HepG2 (cell line): Measurements from ENCODE around the gene SLC16A5. TPM values are rescaled to one million over a fixed set of nuclear protein-coding genes. Genes with fewer than 3 reads are reported as not detected.
"Not testable (repeated sequence)": the region's sequence is repeated elsewhere in the genome, so short reads cannot be mapped to it uniquely, and the experiment has no call there.

Source experiments
- ATAC-seq: fragments of 200-7000 bp; cut with Tn5 transposase; 3 replicates; pipeline ENCODE4 v1.9.1; 2020; ENCODE audit warnings: mild to moderate bottlenecking, moderate library complexity
- BruUV-seq: library from RNA; stranded (reverse); fragments of 400-500 nt; replicated peaks from 2 replicates; lab custom pipeline; 2021; lab: Mats Ljungman, UMichigan
- CTCF ChIA-PET: fragments of 300-600 bp; formaldehyde crosslinking; extraction: SDS; loops from one replicate; lab custom pipeline; 2021; ENCODE audit warnings: low total read pairs, inconsistent platforms, low intra/inter-chr PET ratio; lab: Yijun Ruan, JAX
- POLR2A ChIA-PET: fragments of 350-600 bp; sonication (Branson Sonifier 250); formaldehyde crosslinking; loops from one replicate; lab custom pipeline; 2020; ENCODE audit warnings: antibody characterized with exemption, inconsistent platforms; lab: Yijun Ruan, JAX
- DNase-seq: peaks from one replicate; pipeline ENCODE4 v3.0.0-alpha.2; 2015; ENCODE audit warnings: low spot score
- FAIRE-seq: peaks from 3 replicates; lab custom pipeline; 2011; peaks lifted over from hg19 to GRCh38; lab: Jason Lieb, UNC
- H2AFZ ChIP-seq: one replicate; pipeline ENCODE4 v1.6.1; 2011; ENCODE audit warnings: low read length, inconsistent platforms
- H3K27ac ChIP-seq: fragments of 300-600 bp; 3 replicates; pipeline ENCODE4 v1.8.0; 2011; ENCODE audit warnings: mixed run types, mild to moderate bottlenecking, mixed read lengths, low read length, inconsistent platforms; ENCODE audit not compliant: insufficient read depth; ENCODE audit errors: extremely low read length
- H3K27me3 ChIP-seq, 2 experiments: fragments of 200-600 bp in 1 of 2; 2 replicates in 1 of 2; 3 replicates in 1 of 2; pipeline versions ENCODE4 v1.6.0 to v1.8.0; 2011; ENCODE audit warnings: low read length in 2 of 2, mild to moderate bottlenecking in 2 of 2, moderate library complexity in 2 of 2, inconsistent platforms in 1 of 2; ENCODE audit not compliant: insufficient read depth in 2 of 2, control insufficient read depth in 1 of 2
- H3K36me3 ChIP-seq, 2 experiments: fragments of 200-600 bp in 1 of 2; replicated peaks in 1 of 2; 2 replicates in 1 of 2; 3 replicates in 1 of 2; pipeline versions ENCODE4 v1.5.1 to v1.8.0; 2011; ENCODE audit warnings: low read length in 2 of 2, inconsistent platforms in 1 of 2; ENCODE audit not compliant: insufficient read depth in 2 of 2, control insufficient read depth in 1 of 2
- H3K4me1 ChIP-seq: 2 replicates; pipeline ENCODE4 v1.5.1; 2012; ENCODE audit warnings: low read length, inconsistent platforms; ENCODE audit not compliant: insufficient read depth
- H3K4me2 ChIP-seq: 2 replicates; pipeline ENCODE4 v1.6.0; 2011; ENCODE audit warnings: low read depth, low read length, inconsistent platforms
- H3K4me3 ChIP-seq, 3 experiments: fragments of 200-600 bp in 1 of 3; sonication (generic), shearing (Covaris generic) in 1 of 3; replicated peaks in 1 of 3; 2 replicates each; pipeline ENCODE4 v1.5.1; 2011 to 2016; ENCODE audit warnings: low read length in 3 of 3, inconsistent platforms in 2 of 3, low read depth in 2 of 3, mild to moderate bottlenecking in 2 of 3, control low read depth in 1 of 3, mixed read lengths in 1 of 3; ENCODE audit not compliant: insufficient read depth in 1 of 3
- H3K79me2 ChIP-seq: one replicate; pipeline ENCODE4 v1.6.1; 2011; ENCODE audit warnings: low read length, inconsistent platforms; ENCODE audit not compliant: insufficient read depth
- H3K9ac ChIP-seq: 2 replicates; pipeline ENCODE4 v1.6.0; 2011; ENCODE audit warnings: mild to moderate bottlenecking, low read depth, low read length, inconsistent platforms; ENCODE audit not compliant: insufficient read depth
- H3K9me3 ChIP-seq: 2 replicates; pipeline ENCODE4 v1.5.1; 2012; ENCODE audit warnings: mild to moderate bottlenecking, low read length
- H4K20me1 ChIP-seq: 2 replicates; pipeline ENCODE4 v1.6.0; 2011; ENCODE audit warnings: inconsistent platforms, mild to moderate bottlenecking, low read length, moderate library complexity; ENCODE audit not compliant: insufficient read depth
- ZNF609 ChIP-seq: sonication (generic); formaldehyde crosslinking; IDR thresholded peaks from 2 replicates; pipeline ENCODE4 v1.4.0; 2020; ENCODE audit warnings: mild to moderate bottlenecking, missing genetic modification reagents, borderline replicate concordance
- WGBS: methylation state at CpG from one replicate; pipeline ENCODE4 v1.1.6; 2017; ENCODE audit warnings: low lambda C conversion rate; 5-methylcytosine and 5-hydroxymethylcytosine counted together
- in situ Hi-C: cut with HindIII; loops from 2 replicates; pipeline ENCODE4 v1.10.0; 2017; ENCODE audit warnings: low pct_unique_long_range_greater_than_20kb; ENCODE audit not compliant: extremely low pct_ligation_motif_present
- intact Hi-C: fragments of 100-400 bp; cut with micrococcal nuclease; formaldehyde crosslinking; loops from one replicate; pipeline ENCODE4 v1.10.0; 2022; ENCODE audit not compliant: unreplicated experiment
- polyA plus RNA-seq, 8 experiments: library from polyadenylated mRNA; depleted of rRNA in 3 of 8; stranded (reverse) in 7 of 8; unstranded in 1 of 8; fragments of >200 nt; fragmentation: Illumina TruSeq in 4 of 8; extraction: Trizol in 4 of 8; gene quantifications; 2 replicates each; pipeline versions ENCODE4 v1.2.1 to v1.2.3, GENCODE V29; 2011 to 2016; ENCODE audit warnings: low read depth in 4 of 8, missing spikeins in 1 of 8, mixed read lengths in 1 of 8; ENCODE audit not compliant: insufficient read depth in 1 of 8
- total RNA-seq, 5 experiments: library from RNA; depleted of rRNA; stranded (reverse); fragments of >200 nt; fragmentation: Illumina TruSeq; extraction: Trizol; gene quantifications; 2 replicates each; pipeline ENCODE4 v1.2.3, GENCODE V29; 2016; ENCODE audit warnings: low read depth in 1 of 5

The SLC16A5 gene
- total and polyA plus RNA-seq, 2 of the 13 experiments (the other 11 are each of a cell fraction or from before 2014, with no cell fraction given): 0.69 to 5.6 TPM

GRCh38 chr17:75041656-75042280, 46.0 kb upstream of the SLC16A5 start (continued):
- no peak for TF ChIP-seq ZNF609 (CRISPR knock-in tag)
- TF ChIP-seq, all 625 proteins: peak for 0

- H3K9ac ChIP-seq, H3K4me3 ChIP-seq, H3K9me3 ChIP-seq, H3K4me2 ChIP-seq, CTCF ChIA-PET, POLR2A ChIA-PET, intact Hi-C loops, H2AFZ ChIP-seq, BruUV-seq, H3K27me3 ChIP-seq, ATAC-seq, DNase-seq, H4K20me1 ChIP-seq, in situ Hi-C loops, FAIRE-seq, H3K27ac ChIP-seq: not testable (repeated sequence)
- WGBS: 87% methylated on average over 5 of the region's 5 CpGs
- peaks cover 12 to 37% of the 10 kb centered on the region in 2 experiments; a peak in 4 of 5 replicates for H3K36me3 ChIP-seq
- peaks cover 28% of the 10 kb centered on the region for H3K79me2 ChIP-seq
- H3K4me1 ChIP-seq: peaks cover 19% of the 10 kb centered on the region
Observed at GRCh38 chr17:75043789-75044188, 44.0 kb upstream of the SLC16A5 start.
